B cell (primary cell): ENCODE results near the gene TEDC1. TPM values are rescaled to one million over a fixed set of nuclear protein-coding genes. Genes with fewer than 3 reads are reported as not detected.

Experiments used
- ATAC-seq: fragments of 200-7000 bp; cut with Tn5 transposase; one replicate; pipeline ENCODE4 v1.10.0; 2021; ENCODE audit warnings: low read depth, mild to moderate bottlenecking, moderate number of reproducible peaks, moderate library complexity
- CTCF ChIA-PET: fragments of 350-600 bp; sonication (Branson Sonifier 250); formaldehyde crosslinking; loops from one replicate; lab custom pipeline; 2021; ENCODE audit warnings: antibody characterized with exemption, inconsistent platforms; lab: Charles Lee
- POLR2A ChIA-PET: fragments of 350-600 bp; sonication (Branson Sonifier 250); formaldehyde crosslinking; loops from one replicate; lab custom pipeline; 2021; ENCODE audit warnings: antibody characterized with exemption; lab: Charles Lee
- DNase-seq: peaks from one replicate; pipeline ENCODE4 v3.0.0; 2013
- H2AFZ ChIP-seq: 2 replicates; pipeline ENCODE4 v1.6.1; 2012; ENCODE audit warnings: mild to moderate bottlenecking, low read depth, low read length; ENCODE audit not compliant: insufficient read depth, poor library complexity, severe bottlenecking
- H3K27ac ChIP-seq, 2 donors: 1 replicate in 1 of 2; 2 replicates in 1 of 2; pipeline ENCODE4 v1.5.1; 2012 to 2013; ENCODE audit warnings: low read length in 2 of 2, mild to moderate bottlenecking in 2 of 2, moderate library complexity in 1 of 2
- H3K27me3 ChIP-seq, 4 experiments: fragments of 200-600 bp in 1 of 4; sonication (generic) in 1 of 4; replicated peaks in 1 of 4; 1 replicate in 2 of 4; 2 replicates in 2 of 4; pipeline versions ENCODE4 v1.6.1 to v1.7.0; 2013 to 2016; ENCODE audit warnings: low read length in 3 of 4, mild to moderate bottlenecking in 2 of 4, mixed read lengths in 1 of 4, moderate library complexity in 1 of 4; ENCODE audit not compliant: insufficient read depth in 4 of 4, control insufficient read depth in 3 of 4; ENCODE audit errors: control extremely low read depth in 1 of 4
- H3K36me3 ChIP-seq, 2 experiments: replicated peaks in 1 of 2; 1 replicate in 1 of 2; 2 replicates in 1 of 2; pipeline versions ENCODE4 v1.6.1 to v1.7.1; 2013; ENCODE audit warnings: low read length in 1 of 2; ENCODE audit not compliant: insufficient read depth in 2 of 2, control insufficient read depth in 1 of 2; ENCODE audit errors: control extremely low read depth in 1 of 2, extremely low read depth in 1 of 2
- H3K4me1 ChIP-seq, 2 donors: fragments of 200-600 bp in 1 of 2; sonication (generic) in 1 of 2; 1 replicate in 1 of 2; 2 replicates in 1 of 2; pipeline versions ENCODE4 v1.5.1 to v1.6.1; 2013 to 2017; ENCODE audit warnings: low read length in 2 of 2; ENCODE audit not compliant: control insufficient read depth in 2 of 2, insufficient read depth in 2 of 2
- H3K4me2 ChIP-seq: replicated peaks from 2 replicates; pipeline ENCODE3; 2012; ENCODE audit warnings: mild to moderate bottlenecking, low read depth, low read length; ENCODE audit not compliant: poor library complexity, severe bottlenecking
- H3K4me3 ChIP-seq, 5 experiments: fragments of 200-600 bp in 1 of 5; sonication (generic) in 1 of 5; 1 replicate in 3 of 5; 2 replicates in 2 of 5; pipeline versions ENCODE4 v1.5.1 to v1.7.0; 2011 to 2016; ENCODE audit warnings: low read length in 4 of 5, mild to moderate bottlenecking in 4 of 5, low read depth in 2 of 5, control low read depth in 1 of 5, moderate library complexity in 1 of 5; ENCODE audit not compliant: insufficient read depth in 1 of 5; ENCODE audit errors: control extremely low read depth in 1 of 5, extremely low read depth in 1 of 5
- H3K79me2 ChIP-seq: fragments of 200-600 bp; sonication (generic); one replicate; pipeline ENCODE4 v1.6.0; 2016; ENCODE audit warnings: low read length; ENCODE audit not compliant: control insufficient read depth, insufficient read depth
- H3K9ac ChIP-seq: fragments of 200-600 bp; sonication (generic); 2 replicates; pipeline ENCODE4 v1.6.1; 2017; ENCODE audit warnings: mild to moderate bottlenecking, low read length, moderate library complexity
- H3K9me3 ChIP-seq, 3 donors: one replicate each; pipeline versions ENCODE4 v1.6.1 to v1.7.1; 2013; ENCODE audit warnings: low read length in 2 of 3; ENCODE audit not compliant: control insufficient read depth in 2 of 3, insufficient read depth in 1 of 3; ENCODE audit errors: control extremely low read depth in 1 of 3
- H4K20me1 ChIP-seq: 2 replicates; pipeline ENCODE4 v1.6.0; 2012; ENCODE audit warnings: mild to moderate bottlenecking, low read length; ENCODE audit not compliant: insufficient read depth, control insufficient read depth, poor library complexity, severe bottlenecking
- H3K27ac Mint-ChIP-seq: one replicate; pipeline ENCODE4 v1.8.0; 2021; ENCODE audit warnings: mixed read lengths
- H3K27me3 Mint-ChIP-seq: one replicate; pipeline ENCODE4 v1.8.0; 2021; ENCODE audit warnings: mixed read lengths
- H3K4me1 Mint-ChIP-seq: one replicate; pipeline ENCODE4 v1.8.0; 2021; ENCODE audit warnings: mixed read lengths
- H3K4me3 Mint-ChIP-seq: one replicate; pipeline ENCODE4 v1.8.0; 2021; ENCODE audit warnings: mixed read lengths
- H3K9me3 Mint-ChIP-seq: one replicate; pipeline ENCODE4 v1.8.0; 2022; ENCODE audit warnings: mixed read lengths; ENCODE audit not compliant: insufficient read depth
- CTCF ChIP-seq: fragments of 200-600 bp; IDR thresholded peaks from one replicate; pipeline ENCODE4 v1.8.0; 2022; ENCODE audit warnings: antibody characterized with exemption, mild to moderate bottlenecking
- EZH2 ChIP-seq: IDR thresholded peaks from 2 replicates; pipeline ENCODE4 v1.6.1; 2012; ENCODE audit warnings: borderline replicate concordance, low read depth, mild to moderate bottlenecking, moderate library complexity, low read length; ENCODE audit not compliant: insufficient read depth, poor library complexity, severe bottlenecking
- WGBS: methylation state at CpG from one replicate; pipeline ENCODE4 v1.1.5; 2013; ENCODE audit warnings: missing lambda C conversion rate; ENCODE audit not compliant: insufficient coverage; 5-methylcytosine and 5-hydroxymethylcytosine counted together
- intact Hi-C: fragments of 100-400 bp; cut with micrococcal nuclease; formaldehyde crosslinking; loops from one replicate; pipeline ENCODE4 v1.10.0; 2022
- polyA plus RNA-seq: library from polyadenylated mRNA; depleted of rRNA; stranded (reverse); fragments of >200 nt; gene quantifications from 2 replicates; pipeline ENCODE4 v1.2.3, GENCODE V29; 2012
- total RNA-seq, 2 donors: library from RNA; stranded (reverse); fragments of 120-200 nt in 1 of 2; gene quantifications; 1 replicate in 1 of 2; 2 replicates in 1 of 2; pipeline versions ENCODE4 v1.2.3 to v1.2.4, GENCODE V29; 2013 to 2022

TEDC1 gene
- total and polyA plus RNA-seq, 2 donors (not counting 1 experiment from before 2014, with no cell fraction given) = 19.7 to 22.2 TPM

GRCh38 chr14:105444859-105445258 is 46.2 kb upstream of the TEDC1 start:
- peaks cover 0 to 7% of the 10 kb centered on the region in 2 experiments for H3K36me3 ChIP-seq
- Mint-ChIP-seq H3K4me1 (no peaks in the 10 kb centered on the region), H3K27ac (no peak overlapping the region), H3K27me3 (no peaks in the 10 kb centered on the region), H3K9me3 (no peaks in the 10 kb centered on the region), H3K4me3 (no peak overlapping the region)
- no peaks in the 10 kb centered on the region for H3K4me1 ChIP-seq
- H2AFZ ChIP-seq = no peak overlapping the region
- peaks cover 50% of the 10 kb centered on the region for H4K20me1 ChIP-seq
- no peak overlapping the region for H3K4me2 ChIP-seq
- ChIA-PET CTCF (no interaction called here), POLR2A (no interaction called here)
- H3K27me3 ChIP-seq = no peaks in the 10 kb centered on the region
- no peak for DNase-seq
- no peak overlapping the region for H3K9ac ChIP-seq
- intact Hi-C loops = no loop called here
- TF ChIP-seq CTCF (no peak), EZH2 (no peak)
- no peaks in the 10 kb centered on the region for H3K9me3 ChIP-seq
- ATAC-seq = no peak
- H3K79me2 ChIP-seq = peaks cover 55% of the 10 kb centered on the region
- no peak overlapping the region for H3K27ac ChIP-seq
- 83% methylated on average over 17 of the region's 17 CpGs for WGBS
- H3K4me3 ChIP-seq = no peak overlapping the region

GRCh38 chr14:105445290-105445689 is 45.8 kb upstream of the TEDC1 start:
- Histone ChIP-seq H3K4me2 (no peak overlapping the region), H3K36me3 (peaks cover 0 to 11% of the 10 kb centered on the region in 2 experiments), H4K20me1 (peaks cover 47% of the 10 kb centered on the region), H2AFZ (no peak overlapping the region), H3K9me3 (no peaks in the 10 kb centered on the region), H3K27me3 (no peaks in the 10 kb centered on the region), H3K79me2 (peaks cover 53% of the 10 kb centered on the region), H3K27ac (no peak overlapping the region), H3K4me3 (no peak overlapping the region), H3K4me1 (no peaks in the 10 kb centered on the region), H3K9ac (no peak overlapping the region)
- H3K4me1 Mint-ChIP-seq = no peaks in the 10 kb centered on the region
- TF ChIP-seq CTCF (no peak), EZH2 (no peak)
- no peak overlapping the region for H3K27ac Mint-ChIP-seq
- ATAC-seq (no peak), DNase-seq (no peak)
- H3K4me3 Mint-ChIP-seq = no peak overlapping the region
- intact Hi-C loops = no loop called here
- H3K9me3 Mint-ChIP-seq = no peaks in the 10 kb centered on the region
- POLR2A ChIA-PET = no interaction called here
- H3K27me3 Mint-ChIP-seq = no peaks in the 10 kb centered on the region
- CTCF ChIA-PET = no interaction called here
- WGBS = 82% methylated on average over 24 of the region's 24 CpGs
